ENCODE data around the gene KLHL18.
"Not testable (repeated sequence)": the region's sequence is repeated elsewhere in the genome, so short reads cannot be mapped to it uniquely, and the experiment has no call there.

KLHL18 gene

DNA sequence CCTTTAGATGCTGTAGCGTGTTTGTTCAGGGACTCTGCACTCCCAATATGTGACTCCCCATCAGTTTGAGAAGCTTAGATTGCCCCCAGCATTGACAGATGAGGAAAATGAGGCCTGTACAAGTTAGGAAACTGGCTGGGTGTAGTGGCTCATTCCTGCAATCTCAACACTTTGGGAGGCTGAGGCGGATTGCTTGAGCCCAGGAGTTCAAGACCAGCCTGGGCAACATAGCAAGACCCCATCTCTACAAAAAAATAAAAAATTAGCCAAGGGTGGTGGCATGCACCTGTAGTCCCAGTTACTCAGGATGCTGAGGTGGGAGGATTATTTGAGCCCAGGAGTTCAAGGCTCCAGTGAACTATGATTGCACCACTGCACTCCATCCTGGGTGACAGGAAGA, 84.1 kb downstream of the KLHL18 start:
- DNase-seq: no peak

DNA sequence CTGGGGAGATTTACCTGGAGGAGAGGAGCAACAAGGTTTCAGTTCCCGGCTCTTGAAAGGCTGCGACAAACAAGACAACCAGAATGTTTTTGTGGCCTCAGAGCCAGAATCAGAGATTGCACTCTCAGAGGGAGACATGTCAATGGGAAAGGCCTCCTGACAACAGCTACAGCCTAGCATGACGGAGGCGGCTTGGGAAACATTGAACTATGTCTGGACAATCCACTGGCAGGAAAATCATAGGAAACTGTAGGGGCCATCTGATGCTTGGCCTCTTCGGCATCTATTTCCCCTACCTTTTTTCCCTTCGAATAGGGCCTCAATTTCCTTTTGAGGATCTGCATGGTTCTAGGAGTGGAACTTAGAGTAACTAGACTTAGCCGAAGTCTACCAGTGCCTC, 84.9 kb downstream of the KLHL18 start:
- DNase-seq: no peak

DNA sequence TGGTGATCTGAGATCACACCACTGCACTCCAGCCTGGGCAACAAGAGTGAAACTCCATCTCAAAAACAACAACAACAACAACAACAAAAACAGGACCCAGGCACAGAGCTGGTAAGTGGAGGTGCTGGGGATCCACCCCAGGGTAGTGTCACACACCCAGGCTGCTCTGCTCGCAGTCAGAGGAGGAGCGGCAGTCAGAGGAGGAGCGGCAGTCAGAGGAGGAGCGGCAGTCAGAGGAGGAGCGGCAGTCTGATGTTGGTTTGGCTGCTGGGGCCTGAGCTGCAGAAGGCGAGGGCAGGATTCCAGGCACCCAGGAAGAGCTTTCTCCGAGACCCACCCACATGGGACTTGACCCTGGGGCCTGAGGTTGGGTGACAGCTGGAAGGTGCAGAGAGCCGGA, 87.3 kb downstream of the KLHL18 start:
- DNase-seq: not testable (repeated sequence)

DNA sequence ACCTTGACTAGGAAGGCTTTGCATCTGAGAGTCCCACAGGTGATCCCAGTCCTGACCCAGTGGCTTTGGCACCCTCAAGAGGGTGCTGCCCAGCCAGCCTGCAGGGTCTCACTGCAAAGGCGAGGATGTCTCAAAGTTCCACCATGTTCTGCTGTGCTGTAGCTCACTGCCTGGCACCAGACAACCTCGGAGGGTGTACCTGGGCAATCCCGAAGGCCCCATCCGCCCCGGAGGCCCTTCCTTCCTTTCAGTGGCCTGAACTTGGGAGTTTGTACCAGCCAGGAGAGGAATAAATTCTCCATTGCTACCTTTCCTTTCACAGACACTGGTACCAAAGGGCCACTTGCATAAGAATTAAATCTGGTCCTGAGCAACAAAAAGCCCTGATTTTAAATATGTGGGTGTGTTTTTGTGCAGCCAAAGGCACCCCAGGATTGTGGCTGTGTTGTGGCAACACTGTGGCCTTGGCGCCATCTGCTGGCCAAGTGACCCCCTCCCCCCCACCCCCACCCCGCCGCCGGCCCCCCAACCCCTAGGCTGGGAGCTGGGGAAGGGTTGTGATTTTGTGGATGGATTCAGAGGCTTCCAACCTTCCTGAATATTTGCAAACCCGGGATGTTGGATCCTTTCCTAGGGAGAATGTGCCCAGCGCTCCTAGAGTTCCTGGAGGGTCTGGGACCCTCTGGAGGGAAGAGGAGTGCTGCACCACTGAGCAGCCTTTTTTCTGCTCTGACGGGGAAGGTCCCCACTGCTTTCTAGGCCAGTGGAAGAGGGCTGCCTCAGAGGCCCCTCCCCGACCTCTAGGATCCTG, 88.3 kb downstream of the KLHL18 start:
- DNase-seq: no peak

DNA sequence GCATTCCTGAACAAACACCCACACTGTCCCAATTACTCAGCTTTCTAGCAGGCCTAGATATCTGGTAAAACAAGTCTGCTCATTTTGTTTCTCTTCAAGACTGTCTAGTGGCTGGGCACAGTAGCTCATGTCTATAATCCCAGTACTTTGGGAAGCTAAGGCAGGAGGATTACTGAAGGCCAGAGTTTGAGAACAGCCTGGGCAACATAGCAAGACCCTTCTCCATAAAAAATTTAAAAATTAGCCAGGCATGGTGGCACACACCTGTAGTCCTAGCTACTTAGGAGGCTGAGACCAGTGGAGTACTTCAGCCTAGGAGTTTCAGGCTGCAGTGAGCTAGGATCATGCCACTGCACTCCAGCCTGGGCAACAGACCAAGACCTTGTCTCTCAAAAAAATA, 91.8 kb downstream of the KLHL18 start:
- DNase-seq: no peak

DNA sequence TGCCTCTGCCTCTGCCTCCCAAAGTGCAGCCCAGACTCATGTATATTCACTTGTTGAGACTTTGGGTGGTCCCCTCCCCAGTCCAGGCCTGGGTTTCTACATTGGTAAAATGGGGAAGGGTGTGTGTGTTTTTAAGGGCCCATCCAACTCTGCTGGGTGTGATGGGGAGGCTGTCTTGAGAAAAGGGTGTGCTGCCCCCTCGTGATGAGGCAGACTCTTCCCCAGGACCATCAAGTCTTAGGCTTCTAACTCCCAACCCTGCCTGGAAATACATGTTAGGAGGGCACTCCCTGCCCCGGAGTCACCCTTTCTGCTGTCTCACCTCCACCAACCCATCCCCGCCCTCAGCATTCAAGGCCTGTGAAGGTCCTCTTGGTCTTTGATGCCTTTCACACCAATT, 93.6 kb downstream of the KLHL18 start:
- no peak for DNase-seq

DNA sequence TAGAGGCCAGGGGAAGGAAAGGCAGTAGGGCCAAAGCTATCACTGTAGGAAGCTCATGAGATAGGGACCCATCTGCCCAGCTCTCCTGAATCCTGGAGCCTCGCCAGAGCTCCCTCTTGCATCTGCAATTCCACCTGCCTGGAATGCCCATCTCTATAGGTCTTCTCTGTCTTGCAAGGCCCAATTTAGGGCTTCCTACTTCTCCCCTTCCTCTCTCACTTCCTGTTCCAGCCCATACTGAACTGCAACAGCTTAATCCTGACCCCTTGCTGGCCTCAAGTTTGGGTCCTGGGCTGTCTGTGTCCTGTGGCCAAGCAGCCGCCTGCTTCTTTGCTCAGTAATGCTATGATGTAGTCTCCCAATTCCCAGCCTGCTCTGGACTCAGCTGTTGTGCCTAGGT, 94.4 kb downstream of the KLHL18 start:
- no peak for DNase-seq

DNA sequence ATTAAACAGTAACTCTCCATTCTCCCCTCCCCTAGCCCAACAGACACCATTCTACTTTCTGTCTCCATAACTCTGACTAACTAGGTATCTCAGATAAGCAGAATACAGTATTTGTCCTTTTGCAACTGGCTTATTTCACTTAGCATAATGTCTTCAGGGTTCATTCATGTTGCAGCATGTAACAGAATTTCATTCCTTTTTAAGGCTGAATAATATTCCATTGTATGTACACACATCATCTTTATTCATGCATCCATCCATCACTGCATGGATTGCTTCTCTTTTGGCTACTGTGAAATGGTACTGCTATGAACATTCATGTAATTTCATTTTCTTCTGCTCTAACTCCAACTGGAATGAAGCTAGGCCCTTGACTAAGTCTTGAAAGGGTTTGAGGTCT, 96.1 kb downstream of the KLHL18 start:
- no peak for DNase-seq

DNA sequence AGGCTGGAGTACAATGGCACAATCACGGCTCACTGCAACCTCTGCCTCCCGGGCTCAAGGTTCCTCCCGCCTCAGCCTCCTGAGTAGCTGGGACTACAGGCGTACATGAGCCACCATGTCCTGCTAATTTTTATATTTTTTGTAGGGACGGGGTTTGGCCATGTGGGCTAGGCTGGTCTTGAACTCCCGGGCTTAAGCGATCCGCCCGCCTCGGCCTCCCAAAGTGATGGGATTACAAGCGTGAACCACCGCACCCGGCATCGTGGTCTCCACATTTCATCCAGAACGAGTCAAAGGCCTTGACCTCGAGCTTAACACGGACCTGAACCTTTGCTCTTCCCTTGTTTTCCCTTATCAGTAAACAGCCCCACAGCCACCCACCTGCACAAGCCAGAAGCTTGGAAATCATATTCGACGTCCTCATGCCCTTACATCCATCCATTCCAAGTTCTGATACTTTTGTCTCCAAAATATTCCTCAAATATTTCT, 96.7 kb downstream of the KLHL18 start:
- no peak for DNase-seq

DNA sequence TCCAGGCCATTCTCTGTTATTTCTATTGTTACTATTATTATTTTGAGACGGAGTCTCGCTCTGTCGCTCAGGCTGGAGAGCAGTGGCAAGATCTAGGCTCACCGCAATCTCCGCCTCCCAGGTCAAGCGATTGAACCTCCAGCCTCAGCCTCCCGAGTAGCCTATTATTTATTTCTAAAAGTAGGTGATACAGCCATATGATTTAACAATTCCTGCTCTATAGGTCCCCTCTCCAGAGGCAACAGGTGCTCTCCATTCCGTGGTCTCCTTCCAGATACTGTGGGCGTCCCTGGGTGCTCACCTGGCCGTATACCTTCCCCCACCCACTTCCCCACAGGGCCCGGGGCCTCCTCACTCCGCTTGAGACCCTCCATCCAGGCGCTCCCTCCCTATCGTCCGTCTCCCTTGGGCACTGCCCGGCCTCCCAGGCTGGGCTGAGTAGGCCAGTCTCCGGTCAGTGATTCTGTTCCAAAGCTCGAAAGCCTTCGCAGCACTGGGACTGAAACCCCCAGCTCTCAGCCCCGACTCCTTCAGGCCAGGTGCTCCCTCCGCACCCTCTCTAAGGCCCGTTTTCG, 97.4 kb downstream of the KLHL18 start:
- no peak for DNase-seq

DNA sequence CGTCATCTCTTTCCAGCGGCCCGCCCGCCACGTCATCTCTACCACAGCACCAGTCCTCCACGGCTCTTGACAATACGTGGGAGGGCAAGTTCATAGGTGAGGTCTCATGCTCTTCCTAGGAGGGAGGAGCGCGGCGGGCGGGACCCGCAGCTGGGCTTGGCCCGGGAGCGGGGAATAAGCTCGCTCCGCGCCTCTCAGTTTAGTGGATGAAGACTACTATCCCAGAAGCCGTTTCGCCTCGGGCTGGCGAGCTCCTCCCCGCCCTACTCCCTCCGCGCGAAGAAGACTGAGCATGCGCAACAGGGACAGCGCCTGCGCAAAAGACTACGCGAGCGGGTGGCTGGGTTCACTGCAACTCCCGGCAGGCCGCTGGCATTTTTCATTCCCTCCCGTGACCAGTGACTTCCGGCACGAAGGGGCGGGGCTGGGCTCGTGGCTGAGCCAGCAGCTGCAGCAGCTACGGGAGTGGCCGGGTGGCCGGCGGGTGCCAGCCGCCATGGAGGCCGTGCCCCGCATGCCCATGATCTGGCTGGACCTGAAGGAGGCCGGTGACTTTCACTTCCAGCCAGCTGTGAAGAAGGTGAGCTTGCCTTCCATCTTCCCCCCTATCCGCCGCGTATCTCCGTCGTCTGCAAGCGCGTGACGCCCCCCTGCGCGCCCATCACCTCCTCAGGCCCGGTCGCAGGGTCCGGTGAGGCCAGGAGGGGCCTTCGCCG, 98.0 kb downstream of the KLHL18 start, which contains the start of gene PTPN23:
TSS of gene PTPN23 (plus strand) at position 421 of the 716 bp plus-strand sequence. CDS start at position 497, 76 bp downstream.
- DNase-seq: peak; percentile 96

DNA sequence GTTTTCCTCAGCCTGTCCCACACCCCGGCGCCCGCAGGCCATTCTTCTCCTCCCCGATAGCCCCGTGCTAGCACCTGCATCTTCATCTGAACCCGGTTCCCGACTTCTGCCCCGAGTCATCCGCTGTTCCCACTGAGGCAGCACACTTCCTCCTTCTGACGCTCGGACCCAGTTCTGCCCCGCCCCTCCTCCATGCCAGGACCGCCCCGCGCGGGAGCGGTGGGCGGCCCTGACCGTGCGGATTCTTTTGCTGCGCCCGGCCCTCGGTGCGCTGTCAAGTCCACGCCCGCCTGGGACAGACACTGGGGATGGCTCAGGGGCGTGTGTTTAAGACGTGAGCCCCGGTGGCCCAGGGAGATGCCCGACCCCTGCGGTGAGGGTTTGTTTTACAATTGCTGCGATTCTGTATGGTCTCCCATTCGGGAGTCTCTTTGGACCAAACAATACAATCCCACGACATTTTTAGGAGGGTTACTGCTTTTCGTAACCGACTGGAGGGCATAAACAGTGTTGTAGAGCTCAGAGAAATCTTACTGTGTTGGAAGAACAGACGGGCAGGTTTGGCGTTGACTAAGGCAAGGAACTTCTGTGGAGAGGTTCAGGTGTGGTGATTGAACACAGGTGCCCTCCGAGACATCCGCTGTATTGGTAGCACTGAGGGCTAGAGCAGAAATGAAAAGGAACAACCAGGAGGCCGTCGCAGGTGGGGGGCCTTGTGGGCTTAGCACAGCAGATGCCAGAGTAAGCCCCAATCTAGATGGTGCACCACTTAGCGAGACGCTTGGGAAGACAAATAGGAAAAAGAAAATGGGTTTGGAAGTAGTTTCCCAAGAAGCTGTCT, 98.8 kb downstream of the KLHL18 start:
- DNase-seq: peak; percentile 79

DNA sequence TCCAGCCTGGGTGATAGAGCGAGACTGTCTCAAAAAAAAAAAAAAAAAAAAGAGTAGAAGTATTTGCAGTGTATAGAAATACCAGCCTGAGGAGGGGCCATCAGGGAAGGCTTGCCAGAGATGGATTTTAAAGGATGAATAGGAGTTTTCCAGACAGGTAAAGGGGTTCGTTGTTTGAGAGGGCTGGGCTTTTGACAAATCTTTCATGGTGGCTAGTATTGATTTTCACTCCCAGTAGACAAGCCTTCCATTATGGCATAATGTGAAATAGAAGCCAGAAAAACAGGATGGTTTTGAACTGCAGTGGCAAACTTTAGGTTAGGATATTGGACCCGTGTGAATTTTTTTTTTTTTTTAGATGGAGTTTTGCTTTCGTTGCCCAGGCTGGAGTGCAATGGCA, 101.7 kb downstream of the KLHL18 start:
- DNase-seq: no peak

DNA sequence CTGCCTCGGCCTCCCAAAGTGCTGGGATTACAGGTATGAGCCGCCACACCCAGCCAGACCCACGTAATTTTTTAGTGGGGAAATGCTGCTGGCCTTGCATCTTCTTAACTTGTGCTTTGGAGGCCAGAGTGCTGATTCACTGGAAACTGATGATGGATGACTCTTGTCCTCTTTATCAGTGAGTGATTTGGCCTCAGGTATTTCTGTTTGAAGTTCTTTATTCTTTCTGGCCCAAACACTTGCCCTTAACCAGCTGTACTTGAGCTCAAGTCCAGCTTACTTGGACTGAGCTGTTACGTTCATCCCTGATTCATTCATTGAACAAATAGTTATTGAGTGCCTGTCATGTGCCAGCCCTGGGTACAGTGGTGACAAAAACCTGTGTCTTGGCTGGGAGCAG, 102.3 kb downstream of the KLHL18 start:
- no peak for DNase-seq

DNA sequence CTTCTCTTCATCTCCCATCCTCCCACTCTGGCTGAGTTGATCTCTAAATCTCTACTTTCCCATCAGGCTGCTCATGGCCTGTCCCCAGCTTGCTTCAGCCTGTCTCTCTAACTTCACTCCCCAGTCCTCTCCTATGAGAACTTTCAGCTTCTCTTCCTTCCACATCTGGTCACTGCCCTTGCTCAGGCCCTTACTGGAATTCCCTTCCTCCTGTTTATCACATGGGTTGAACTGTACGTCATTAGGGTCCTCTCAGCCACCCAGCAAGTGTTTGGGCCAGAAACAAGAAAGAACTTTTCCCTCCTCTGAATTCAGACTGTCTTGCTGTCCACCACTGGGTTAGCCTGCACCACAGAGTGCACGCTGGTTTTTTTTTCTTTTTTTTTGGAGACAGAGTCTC, 103.1 kb downstream of the KLHL18 start:
- no peak for DNase-seq

DNA sequence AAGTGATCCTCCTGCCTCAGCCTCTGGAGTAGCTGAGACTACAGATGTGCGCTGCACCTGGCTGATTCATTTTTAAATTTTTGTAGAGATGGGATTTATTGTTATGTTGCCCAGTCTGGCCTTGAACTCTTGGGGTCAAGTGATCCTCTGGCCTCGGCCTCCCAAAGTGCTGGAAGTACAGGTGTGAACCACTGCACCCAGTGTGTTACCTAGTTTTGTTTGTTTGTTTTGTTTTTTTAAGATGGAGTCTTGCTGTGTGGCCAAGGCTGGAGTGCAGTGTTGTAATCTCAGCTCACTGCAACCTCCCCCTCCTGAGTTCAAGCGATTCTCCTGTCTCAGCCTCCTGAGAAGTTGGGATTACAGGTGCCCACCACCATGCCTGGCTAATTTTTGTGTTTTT, 110.2 kb downstream of the KLHL18 start:
- no peak for DNase-seq

DNA sequence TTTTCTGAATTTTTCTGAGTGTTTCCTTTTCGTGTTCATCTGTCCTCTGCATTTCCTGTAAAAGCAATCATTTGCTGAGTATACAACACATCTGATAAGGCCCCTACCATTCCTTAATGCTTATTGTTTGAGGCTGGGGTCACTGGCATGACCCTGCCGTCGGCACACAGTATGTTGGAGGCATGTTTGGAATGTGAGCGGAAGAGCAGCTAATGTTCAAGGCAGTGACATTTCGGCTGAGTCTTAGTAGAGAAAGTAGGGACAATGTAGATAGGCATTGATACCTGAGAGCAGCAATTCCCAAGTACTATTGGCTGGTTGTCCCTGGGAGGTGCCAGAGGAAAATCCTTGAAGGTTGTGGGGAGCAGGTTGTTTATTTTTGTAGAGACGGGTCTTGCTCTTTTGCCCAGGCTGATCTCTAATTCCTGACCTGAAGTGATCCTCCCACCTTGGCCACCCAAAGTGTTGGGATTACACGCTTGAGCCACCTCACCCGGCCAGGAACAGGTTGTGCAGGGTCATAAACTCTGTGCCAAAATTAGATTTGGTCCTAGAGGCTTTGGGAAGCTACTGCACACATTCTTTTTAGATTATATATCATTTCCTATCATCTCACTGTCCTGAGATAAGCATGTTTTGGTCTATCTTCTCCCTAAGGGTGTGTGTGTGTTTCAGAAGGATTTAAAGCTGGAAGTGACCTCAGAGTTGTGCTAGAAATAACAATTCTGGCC, 111.6 kb downstream of the KLHL18 start:
- DNase-seq: peak; percentile 3

DNA sequence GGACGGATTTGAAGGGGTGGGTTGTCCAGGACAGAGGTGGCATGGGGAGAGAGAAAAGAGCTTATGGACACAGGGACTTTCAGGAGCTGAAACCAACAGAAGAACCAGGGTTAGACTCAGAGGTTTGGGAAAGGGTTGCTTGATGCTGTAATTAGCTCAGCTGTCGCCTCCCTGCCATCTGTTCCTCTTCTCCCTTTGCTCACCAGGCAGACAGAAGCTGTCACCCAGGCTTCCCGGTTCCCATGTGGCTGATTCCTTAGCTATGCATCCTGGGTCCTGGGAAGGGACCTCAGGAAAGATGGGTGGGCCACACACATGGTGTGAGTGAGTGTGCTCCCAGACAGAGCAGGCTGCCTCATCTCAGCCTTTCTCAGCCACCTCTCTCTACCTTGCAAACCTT, 112.1 kb downstream of the KLHL18 start:
- peak; percentile 69 for DNase-seq
